Gastroesophageal sphincter (tissue), 4 donors: Measurements from ENCODE around the gene FBXW12. TPM values are rescaled to one million over a fixed set of nuclear protein-coding genes. Genes with fewer than 3 reads are reported as not detected.

Experiments
- ATAC-seq: fragments of 150-250 bp; one replicate; pipeline ENCODE4 v1.9.1; 2016; ENCODE audit warnings: mild to moderate bottlenecking, moderate library complexity
- H3K27ac ChIP-seq, 4 donors: fragments of 200-600 bp; sonication (generic) in 3 of 4; 1 replicate in 3 of 4; 2 replicates in 1 of 4; pipeline ENCODE4 v1.5.1; 2016 to 2019
- H3K27me3 ChIP-seq: fragments of 200-600 bp; sonication (generic); one replicate; pipeline ENCODE4 v1.5.1; 2019
- H3K36me3 ChIP-seq, 2 donors: fragments of 200-600 bp; sonication (generic); one replicate each; pipeline ENCODE4 v1.5.1; 2019; ENCODE audit warnings: control low read depth in 1 of 2
- H3K4me1 ChIP-seq, 3 donors: fragments of 200-600 bp; sonication (generic); 1 replicate in 2 of 3; 2 replicates in 1 of 3; pipeline ENCODE4 v1.5.1; 2016 to 2019; ENCODE audit warnings: control low read depth in 2 of 3
- H3K4me3 ChIP-seq, 2 donors: fragments of 200-600 bp; sonication (generic); one replicate each; pipeline ENCODE4 v1.5.1; 2019; ENCODE audit warnings: mild to moderate bottlenecking in 1 of 2, moderate library complexity in 1 of 2
- H3K9me3 ChIP-seq, 3 donors: fragments of 200-600 bp; sonication (generic); one replicate each; pipeline ENCODE4 v1.5.1; 2017 to 2019; ENCODE audit warnings: control low read depth in 2 of 3
- CTCF ChIP-seq, 4 experiments: fragments of 200-600 bp in 2 of 4; fragments of 450-650 bp in 2 of 4; sonication (generic) in 1 of 4; IDR thresholded peaks; one replicate each; pipeline ENCODE4 v1.5.1; 2017 to 2019; ENCODE audit warnings: antibody characterized with exemption in 4 of 4, mild to moderate bottlenecking in 2 of 4, moderate library complexity in 2 of 4
- EP300 ChIP-seq: sonication (generic); formaldehyde crosslinking; IDR thresholded peaks from one replicate; pipeline ENCODE4 v1.6.1; 2017; ENCODE audit warnings: antibody characterized with exemption, mild to moderate bottlenecking
- POLR2A ChIP-seq, 2 donors: fragments of 450-650 bp; IDR thresholded peaks; one replicate each; pipeline ENCODE4 v1.6.1; 2017; ENCODE audit warnings: antibody characterized with exemption in 2 of 2, mild to moderate bottlenecking in 2 of 2, moderate library complexity in 1 of 2
- POLR2AphosphoS5 ChIP-seq: sonication (generic); formaldehyde crosslinking; IDR thresholded peaks from one replicate; pipeline ENCODE4 v1.6.1; 2017; ENCODE audit warnings: antibody characterized with exemption
- WGBS, 2 donors: methylation state at CpG; one replicate each; pipeline ENCODE4 v1.1.5; 2018; ENCODE audit warnings: low coverage in 1 of 2; 5-methylcytosine and 5-hydroxymethylcytosine counted together
- total RNA-seq, 4 donors: library from RNA; depleted of rRNA; stranded (reverse); fragments of >200 nt; gene quantifications; one replicate each; pipeline ENCODE4 v1.1.0, GENCODE V29; 2016

The FBXW12 gene
- total RNA-seq, 4 donors from 2014 or later: not detected

- ATAC-seq: no peak
- Histone ChIP-seq H3K4me3 (no peak overlapping the region), H3K27me3 (no peaks in the 10 kb centered on the region), H3K9me3 (no peaks in the 10 kb centered on the region), H3K4me1 (peaks cover 0 to 54% (median 0%) of the 10 kb centered on the region in 3 donors), H3K36me3 (peaks cover 0 to 100% of the 10 kb centered on the region in 2 donors), H3K27ac (peak overlapping the region in 1 of 4 donors; percentile 17)
- WGBS, 2 donors: no CpG with 5 or more reads among the region's 17 CpGs
- no peak for TF ChIP-seq POLR2AphosphoS5
- no peak for TF ChIP-seq CTCF (IDR thresholded peaks at IDR 0.05)
- no peak for TF ChIP-seq EP300
- no peak for TF ChIP-seq POLR2A (IDR thresholded peaks at IDR 0.05)
Observed at GRCh38 chr3:48418140-48418539, 46.1 kb downstream of the FBXW12 start.

- Histone ChIP-seq H3K27ac (peak overlapping the region in 1 of 4 donors; percentile 17), H3K27me3 (no peaks in the 10 kb centered on the region), H3K36me3 (peaks cover 0 to 100% of the 10 kb centered on the region in 2 donors), H3K9me3 (no peaks in the 10 kb centered on the region), H3K4me1 (peaks cover 0 to 54% (median under 1%) of the 10 kb centered on the region in 3 donors), H3K4me3 (no peak overlapping the region)
- TF ChIP-seq POLR2A (IDR thresholded peaks at IDR 0.05) (no peak), EP300 (no peak), CTCF (IDR thresholded peaks at IDR 0.05) (no peak), POLR2AphosphoS5 (no peak)
- no peak for ATAC-seq
- WGBS, 2 donors: 55 to 85% methylated on average over 2 to 5 of the region's 9 CpGs
Observed at GRCh38 chr3:48418651-48419050, 46.6 kb downstream of the FBXW12 start.

GRCh38 chr3:48419149-48419548 is 47.1 kb downstream of the FBXW12 start:
- Histone ChIP-seq H3K36me3 (peaks cover 0 to 100% of the 10 kb centered on the region in 2 donors), H3K4me3 (no peak overlapping the region), H3K4me1 (peaks cover 0 to 54% (median 6%) of the 10 kb centered on the region in 3 donors), H3K27ac (no peak overlapping the region), H3K27me3 (no peaks in the 10 kb centered on the region), H3K9me3 (no peaks in the 10 kb centered on the region)
- ATAC-seq: no peak
- no CpG with 5 or more reads among the region's 9 CpGs for WGBS, 2 donors
- no peak for TF ChIP-seq POLR2AphosphoS5
- no peak for TF ChIP-seq CTCF (IDR thresholded peaks at IDR 0.05)
- TF ChIP-seq EP300: no peak
- TF ChIP-seq POLR2A (IDR thresholded peaks at IDR 0.05): no peak

- TF ChIP-seq POLR2A (IDR thresholded peaks at IDR 0.05): no peak
- no peak for TF ChIP-seq EP300
- no peak for TF ChIP-seq POLR2AphosphoS5
- no peak for TF ChIP-seq CTCF (IDR thresholded peaks at IDR 0.05)
- Histone ChIP-seq H3K4me3 (no peak overlapping the region), H3K4me1 (peaks cover 0 to 54% (median 10%) of the 10 kb centered on the region in 3 donors), H3K27me3 (no peaks in the 10 kb centered on the region), H3K9me3 (no peaks in the 10 kb centered on the region), H3K36me3 (peaks cover 0 to 98% of the 10 kb centered on the region in 2 donors), H3K27ac (no peak overlapping the region)
- 80% methylated on average over 1 of the region's 17 CpGs; no CpG with 5 or more reads in 1 of the 2 donors for WGBS, 2 donors
- ATAC-seq: no peak
Observed at GRCh38 chr3:48419597-48419996, 47.6 kb downstream of the FBXW12 start.

- peaks cover 0 to 54% (median 20%) of the 10 kb centered on the region in 3 donors for H3K4me1 ChIP-seq
- no peak overlapping the region for H3K27ac ChIP-seq
- 85 to 100% methylated on average over 3 to 7 of the region's 14 CpGs for WGBS, 2 donors
- no peaks in the 10 kb centered on the region for H3K9me3 ChIP-seq
- TF ChIP-seq POLR2AphosphoS5: no peak
- no peak for TF ChIP-seq CTCF (IDR thresholded peaks at IDR 0.05)
- TF ChIP-seq POLR2A (IDR thresholded peaks at IDR 0.05): no peak
- TF ChIP-seq EP300: no peak
- ATAC-seq: no peak
- H3K36me3 ChIP-seq: peaks cover 0 to 88% of the 10 kb centered on the region in 2 donors
- H3K27me3 ChIP-seq: no peaks in the 10 kb centered on the region
- no peak overlapping the region for H3K4me3 ChIP-seq
Observed at GRCh38 chr3:48420561-48420960, 48.5 kb downstream of the FBXW12 start.
